Lower lobe of right lung (tissue), 2 donors: ENCODE results near the gene MYO1E. TPM values are rescaled to one million over a fixed set of nuclear protein-coding genes. Genes with fewer than 3 reads are reported as not detected.

Source experiments
- ATAC-seq, 2 donors: fragments of 200-7000 bp; cut with Tn5 transposase; one replicate each; pipeline ENCODE4 v1.9.1; 2020 to 2022; ENCODE audit warnings: mild to moderate bottlenecking in 2 of 2, moderate library complexity in 2 of 2
- DNase-seq: peaks from one replicate; pipeline ENCODE4 v3.0.0-alpha.2; 2020
- H3K27ac ChIP-seq: fragments of 200-600 bp; one replicate; pipeline ENCODE4 v1.8.0; 2022
- H3K27me3 ChIP-seq: fragments of 200-600 bp; one replicate; pipeline ENCODE4 v1.8.0; 2022; ENCODE audit warnings: low read depth
- H3K36me3 ChIP-seq: fragments of 200-600 bp; one replicate; pipeline ENCODE4 v1.8.0; 2022; ENCODE audit warnings: mild to moderate bottlenecking
- H3K4me1 ChIP-seq: fragments of 200-600 bp; one replicate; pipeline ENCODE4 v1.8.0; 2022
- H3K4me3 ChIP-seq: fragments of 200-600 bp; one replicate; pipeline ENCODE4 v1.8.0; 2022; ENCODE audit warnings: mild to moderate bottlenecking
- H3K9me3 ChIP-seq: fragments of 200-600 bp; one replicate; pipeline ENCODE4 v1.8.0; 2022
- intact Hi-C: fragments of 100-400 bp; cut with DNase I; formaldehyde crosslinking; loops from one replicate; pipeline ENCODE4 v1.11.0; 2022
- total RNA-seq: library from RNA; stranded (reverse); fragmentation: NEBNext Ultra II Directional; extraction: Animal tissue kit (Norgen Biotek cat#: 25700); gene quantifications from one replicate; pipeline ENCODE4 v1.2.1, GENCODE V29; 2021
- TF ChIP-seq, protein P1 (sequence below): fragments of 200-600 bp; IDR thresholded peaks from one replicate; pipeline ENCODE4 v1.8.0; 2022; ENCODE audit warnings: antibody characterized with exemption, mild to moderate bottlenecking
- donor health status: DM: no; HTN: yes; CAD: no; lungs with severe emphysema.

MYO1E gene
- total RNA-seq, 1 donor from 2014 or later = 59.4 TPM

DNA sequence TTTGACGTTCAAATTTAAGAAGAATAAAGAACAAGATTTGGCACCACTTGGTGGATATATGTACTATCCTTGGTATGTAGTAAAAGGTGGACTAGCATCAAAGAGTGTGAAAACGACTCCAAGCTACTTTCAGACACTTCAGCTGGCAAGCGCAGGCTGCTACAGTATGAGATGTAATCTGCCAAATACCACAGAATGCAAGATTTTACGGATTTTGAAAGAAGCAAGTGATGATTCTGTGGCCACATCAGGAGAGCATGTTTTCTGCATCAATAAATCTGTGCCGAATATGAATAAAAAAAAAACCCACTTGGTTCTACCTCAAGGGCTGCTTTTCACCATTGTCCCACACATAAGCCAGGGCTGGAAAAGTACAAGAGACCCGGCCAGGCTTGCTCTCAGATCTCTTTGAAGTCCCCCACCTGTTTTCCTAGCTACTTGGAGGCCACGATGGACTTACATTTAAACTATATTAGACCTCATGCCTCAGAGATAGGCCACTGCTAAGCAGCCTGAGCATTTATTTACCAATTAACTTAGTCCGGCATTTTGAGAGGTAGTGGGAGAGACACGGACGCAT, 37.4 kb downstream of the MYO1E start:
- Histone ChIP-seq H3K4me1 (peaks cover 15% of the 10 kb centered on the region), H3K4me3 (no peak overlapping the region), H3K27me3 (no peaks in the 10 kb centered on the region), H3K36me3 (no peaks in the 10 kb centered on the region), H3K9me3 (no peaks in the 10 kb centered on the region), H3K27ac (no peak overlapping the region)
- no peak for DNase-seq
- TF ChIP-seq, protein P1, sequence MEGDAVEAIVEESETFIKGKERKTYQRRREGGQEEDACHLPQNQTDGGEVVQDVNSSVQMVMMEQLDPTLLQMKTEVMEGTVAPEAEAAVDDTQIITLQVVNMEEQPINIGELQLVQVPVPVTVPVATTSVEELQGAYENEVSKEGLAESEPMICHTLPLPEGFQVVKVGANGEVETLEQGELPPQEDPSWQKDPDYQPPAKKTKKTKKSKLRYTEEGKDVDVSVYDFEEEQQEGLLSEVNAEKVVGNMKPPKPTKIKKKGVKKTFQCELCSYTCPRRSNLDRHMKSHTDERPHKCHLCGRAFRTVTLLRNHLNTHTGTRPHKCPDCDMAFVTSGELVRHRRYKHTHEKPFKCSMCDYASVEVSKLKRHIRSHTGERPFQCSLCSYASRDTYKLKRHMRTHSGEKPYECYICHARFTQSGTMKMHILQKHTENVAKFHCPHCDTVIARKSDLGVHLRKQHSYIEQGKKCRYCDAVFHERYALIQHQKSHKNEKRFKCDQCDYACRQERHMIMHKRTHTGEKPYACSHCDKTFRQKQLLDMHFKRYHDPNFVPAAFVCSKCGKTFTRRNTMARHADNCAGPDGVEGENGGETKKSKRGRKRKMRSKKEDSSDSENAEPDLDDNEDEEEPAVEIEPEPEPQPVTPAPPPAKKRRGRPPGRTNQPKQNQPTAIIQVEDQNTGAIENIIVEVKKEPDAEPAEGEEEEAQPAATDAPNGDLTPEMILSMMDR = no peak
- ATAC-seq = no peak
- intact Hi-C loops = no loop called here

DNA sequence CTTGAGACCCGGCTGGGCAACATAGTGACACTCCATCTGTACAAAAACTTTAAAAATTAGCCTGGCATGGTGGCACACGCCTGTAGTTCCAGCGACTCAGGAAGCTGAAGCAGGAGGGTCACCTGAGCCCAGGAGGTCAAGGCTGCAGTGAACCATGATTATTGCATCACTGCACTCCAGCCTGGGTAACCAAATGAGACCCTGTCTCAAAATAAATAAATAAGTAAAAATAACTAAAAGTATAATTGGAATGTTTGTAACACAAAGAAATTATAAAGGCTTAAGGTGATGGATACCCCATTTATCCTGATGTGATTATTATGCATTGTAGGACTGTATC, 38.6 kb downstream of the MYO1E start:
- Histone ChIP-seq H3K36me3 (no peaks in the 10 kb centered on the region), H3K9me3 (no peaks in the 10 kb centered on the region), H3K4me1 (peaks cover 27% of the 10 kb centered on the region), H3K27ac (no peak overlapping the region), H3K27me3 (no peaks in the 10 kb centered on the region), H3K4me3 (no peak overlapping the region)
- ATAC-seq (no peak), DNase-seq (no peak)
- intact Hi-C loops = no loop called here
- TF ChIP-seq, protein P1 = no peak

DNA sequence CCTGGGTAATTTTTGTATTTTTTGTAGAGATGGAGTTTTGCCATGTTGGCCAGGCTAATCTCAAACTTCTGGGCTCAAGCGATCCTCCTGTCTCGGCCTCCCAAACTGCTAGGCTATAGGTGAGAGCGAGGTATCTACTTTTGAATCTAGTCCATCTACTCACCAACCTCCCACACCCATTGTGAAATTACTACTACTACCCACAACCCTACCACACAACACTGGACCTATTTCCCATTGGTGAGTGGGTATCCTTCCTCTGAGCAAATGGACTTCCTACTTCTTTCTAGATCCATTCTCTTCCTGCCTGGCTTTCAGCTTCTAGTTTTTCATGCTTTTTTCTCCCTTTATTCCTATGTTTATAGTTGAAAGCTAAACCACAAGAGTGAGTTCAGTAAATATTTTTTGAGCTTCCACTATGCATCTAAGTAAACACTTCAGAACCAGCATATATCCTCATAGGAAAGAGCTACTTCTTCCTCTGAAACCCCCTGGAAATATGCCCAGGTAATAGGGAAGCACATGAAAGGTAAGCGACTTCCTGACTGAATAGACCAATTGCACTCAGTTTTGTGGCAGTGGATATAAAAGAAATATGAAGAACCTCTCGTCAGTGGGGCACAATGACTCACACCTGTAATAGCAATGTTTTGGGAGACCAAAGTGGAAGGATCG, 39.1 kb downstream of the MYO1E start:
- intact Hi-C loops = no loop called here

DNA sequence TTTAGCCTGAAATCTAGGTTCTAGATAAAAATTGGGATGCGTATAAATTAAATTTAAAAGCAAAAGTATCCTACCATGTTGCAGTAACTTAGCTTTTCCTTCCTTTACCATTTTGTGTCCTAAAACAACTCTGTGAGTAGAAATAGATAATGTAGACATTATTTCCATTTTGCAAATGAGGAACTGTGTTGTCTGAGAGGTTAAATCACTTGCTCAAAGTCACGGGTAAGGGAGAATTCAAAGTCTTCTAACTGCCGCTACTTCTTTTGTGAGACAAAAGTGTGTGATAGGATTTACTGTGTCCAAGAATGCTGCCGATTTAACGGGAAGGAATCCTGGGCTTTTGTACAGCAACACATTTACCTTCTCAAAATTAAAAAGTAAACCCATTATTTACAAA, 40.7 kb downstream of the MYO1E start:
- no peaks in the 10 kb centered on the region for H3K27me3 ChIP-seq
- no peak overlapping the region for H3K4me3 ChIP-seq
- intact Hi-C loops = no loop called here
- no peaks in the 10 kb centered on the region for H3K9me3 ChIP-seq
- H3K27ac ChIP-seq = no peak overlapping the region
- DNase-seq = no peak
- H3K36me3 ChIP-seq = no peaks in the 10 kb centered on the region
- ATAC-seq = no peak
- TF ChIP-seq, protein P1 = no peak
- H3K4me1 ChIP-seq = peaks cover 28% of the 10 kb centered on the region

More for the DNA sequence above, 39.1 kb downstream of the MYO1E start:
- DNase-seq (no peak), ATAC-seq (peak in 1 of 2 donors; percentile 41)
- Histone ChIP-seq H3K36me3 (no peaks in the 10 kb centered on the region), H3K27me3 (no peaks in the 10 kb centered on the region), H3K4me3 (no peak overlapping the region), H3K4me1 (peaks cover 28% of the 10 kb centered on the region), H3K27ac (no peak overlapping the region), H3K9me3 (no peaks in the 10 kb centered on the region)
- TF ChIP-seq, protein P1 = no peak

DNA sequence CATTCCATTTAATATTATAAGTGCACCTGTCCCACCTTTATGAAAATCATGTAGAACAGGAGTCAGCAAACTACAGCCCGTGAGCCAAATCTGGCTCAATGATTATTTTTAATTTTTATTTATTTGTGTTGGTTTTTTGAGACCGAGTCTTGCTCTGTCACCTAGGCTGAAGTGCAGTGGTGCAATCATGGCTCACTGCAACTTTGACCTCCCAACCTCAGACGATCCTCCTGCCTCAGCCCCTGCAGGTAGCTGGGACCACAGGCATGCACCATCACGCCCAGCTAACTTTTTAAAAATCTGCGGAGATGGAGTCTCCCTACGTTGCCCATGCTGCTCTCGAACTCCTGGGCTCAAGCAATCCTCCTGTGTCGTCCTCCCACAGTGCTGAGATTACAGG, 42.0 kb downstream of the MYO1E start:
- intact Hi-C loops = no loop called here
- TF ChIP-seq, protein P1 = no peak
- H3K9me3 ChIP-seq = no peaks in the 10 kb centered on the region
- H3K36me3 ChIP-seq = no peaks in the 10 kb centered on the region
- H3K4me3 ChIP-seq = no peak overlapping the region
- no peaks in the 10 kb centered on the region for H3K27me3 ChIP-seq
- DNase-seq (no peak), ATAC-seq (no peak)
- H3K4me1 ChIP-seq = peaks cover 28% of the 10 kb centered on the region
- H3K27ac ChIP-seq = no peak overlapping the region
